Neural cell (in vitro differentiated cells): ENCODE measurements around the gene FAM170B. TPM values are rescaled to one million over a fixed set of nuclear protein-coding genes. Genes with fewer than 3 reads are reported as not detected.

Experiments used
- H2AFZ ChIP-seq: fragments of 200-600, 300-800 bp; sonication (generic), shearing (Covaris generic); 2 replicates; pipeline ENCODE4 v1.6.0; 2014; ENCODE audit warnings: low read depth, mild to moderate bottlenecking, antibody characterized with exemption, low read length, moderate library complexity
- H3F3A ChIP-seq: fragments of 200-600 bp; shearing (Covaris generic); 2 replicates; pipeline ENCODE4 v1.6.1; 2016; ENCODE audit warnings: mild to moderate bottlenecking, moderate library complexity, mixed read lengths, antibody characterized with exemption, low read length; ENCODE audit not compliant: insufficient read depth, poor library complexity, severe bottlenecking
- H3K27ac ChIP-seq: fragments of 200-600, 300-800 bp; sonication (generic), shearing (Covaris generic); 2 replicates; pipeline ENCODE4 v1.5.1; 2014; ENCODE audit warnings: mild to moderate bottlenecking, low read length, moderate library complexity
- H3K27me3 ChIP-seq: fragments of 300-800, 200-600 bp; sonication (generic), shearing (Covaris generic); 2 replicates; pipeline ENCODE4 v1.6.0; 2014; ENCODE audit warnings: mild to moderate bottlenecking, low read depth, low read length, moderate library complexity; ENCODE audit not compliant: insufficient read depth
- H3K36me3 ChIP-seq: fragments of 300-800, 200-600 bp; sonication (generic), shearing (Covaris generic); 2 replicates; pipeline ENCODE4 v1.5.1; 2014; ENCODE audit warnings: mild to moderate bottlenecking, antibody characterized with exemption, low read length, moderate library complexity; ENCODE audit not compliant: insufficient read depth
- H3K4me2 ChIP-seq: fragments of 300-800, 200-600 bp; sonication (generic), shearing (Covaris generic); 2 replicates; pipeline ENCODE4 v1.6.0; 2014; ENCODE audit warnings: mild to moderate bottlenecking, low read length
- H3K4me3 ChIP-seq: fragments of 300-800, 200-600 bp; sonication (generic), shearing (Covaris generic); 2 replicates; pipeline ENCODE4 v1.5.1; 2014; ENCODE audit warnings: mild to moderate bottlenecking, low read length, moderate library complexity
- H3K79me2 ChIP-seq: fragments of 200-600 bp; shearing (Covaris generic); replicated peaks from 2 replicates; pipeline ENCODE4 v1.6.0; 2014; ENCODE audit warnings: mild to moderate bottlenecking, low read length, moderate library complexity; ENCODE audit not compliant: insufficient read depth
- H3K9ac ChIP-seq: fragments of 300-800, 200-600 bp; sonication (generic), shearing (Covaris generic); 2 replicates; pipeline ENCODE4 v1.6.1; 2016; ENCODE audit warnings: mild to moderate bottlenecking, low read length, mixed read lengths
- H3K9me2 ChIP-seq: fragments of 200-600 bp; shearing (Covaris generic); 2 replicates; pipeline ENCODE4 v1.6.1; 2016; ENCODE audit warnings: mild to moderate bottlenecking, low read length, mixed read lengths; ENCODE audit not compliant: insufficient read depth
- H3K9me3 ChIP-seq: fragments of 200-600, 300-800 bp; sonication (generic), shearing (Covaris generic); 2 replicates; pipeline ENCODE4 v1.6.1; 2016; ENCODE audit warnings: mild to moderate bottlenecking, mixed run types, low read length, moderate library complexity, mixed read lengths
- H4K20me1 ChIP-seq: fragments of 200-600 bp; shearing (Covaris generic); 2 replicates; pipeline ENCODE4 v1.6.1; 2016; ENCODE audit warnings: mild to moderate bottlenecking, mixed run types; ENCODE audit not compliant: insufficient read depth
- EP300 ChIP-seq: fragments of 450-650 bp; conservative IDR thresholded peaks from 2 replicates; pipeline ENCODE4 v1.6.1; 2014; ENCODE audit warnings: antibody characterized with exemption, mild to moderate bottlenecking, moderate library complexity; ENCODE audit not compliant: poor library complexity, severe bottlenecking
- EZH2 ChIP-seq: fragments of 200-600, 300-800 bp; shearing (Covaris generic), sonication (generic); IDR thresholded peaks from 2 replicates; pipeline ENCODE4 v1.6.1; 2014; ENCODE audit warnings: antibody characterized with exemption, low read length, borderline replicate concordance, mild to moderate bottlenecking; ENCODE audit not compliant: insufficient read depth, poor library complexity, severe bottlenecking
- MXI1 ChIP-seq: fragments of 450-650 bp; conservative IDR thresholded peaks from 2 replicates; pipeline ENCODE4 v1.6.1; 2014; ENCODE audit warnings: antibody characterized with exemption, mild to moderate bottlenecking; ENCODE audit not compliant: poor library complexity, severe bottlenecking
- POLR2AphosphoS5 ChIP-seq: IDR thresholded peaks from 2 replicates; pipeline ENCODE4 v1.6.1; 2012
- RAD21 ChIP-seq: fragments of 450-650 bp; conservative IDR thresholded peaks from 2 replicates; pipeline ENCODE4 v1.6.1; 2014; ENCODE audit warnings: antibody characterized with exemption, mild to moderate bottlenecking, moderate library complexity
- SMC3 ChIP-seq: fragments of 450-650 bp; conservative IDR thresholded peaks from 2 replicates; pipeline ENCODE4 v1.6.1; 2014; ENCODE audit warnings: antibody characterized with exemption, mild to moderate bottlenecking, moderate library complexity; ENCODE audit not compliant: poor library complexity
- TAF1 ChIP-seq: IDR thresholded peaks from 2 replicates; pipeline ENCODE4 v1.6.1; 2012; ENCODE audit warnings: low read depth
- polyA plus RNA-seq: library from polyadenylated mRNA; depleted of rRNA; stranded (reverse); fragments of >200 nt; gene quantifications from 2 replicates; pipeline ENCODE4 v1.2.3, GENCODE V29; 2014
- TF ChIP-seq, protein P1 (sequence below): IDR thresholded peaks from 2 replicates; pipeline ENCODE4 v1.6.1; 2012; ENCODE audit warnings: borderline replicate concordance
- TF ChIP-seq, protein P2 (sequence below): fragments of 450-650 bp; IDR thresholded peaks from 2 replicates; pipeline ENCODE4 v1.5.1; 2014; ENCODE audit warnings: antibody characterized with exemption, mild to moderate bottlenecking, moderate library complexity; ENCODE audit not compliant: poor library complexity, severe bottlenecking

Gene FAM170B
- polyA plus RNA-seq, 1 donor from 2014 or later: not detected

GRCh38 chr10:49112098-49112497, 21.7 kb downstream of the FAM170B start:
- Histone ChIP-seq H3K4me3 (no peak overlapping the region), H4K20me1 (no peaks in the 10 kb centered on the region), H2AFZ (no peak overlapping the region), H3K36me3 (no peaks in the 10 kb centered on the region), H3K9me2 (no peaks in the 10 kb centered on the region), H3F3A (no peaks in the 10 kb centered on the region), H3K4me2 (no peak overlapping the region), H3K27me3 (peaks cover 8% of the 10 kb centered on the region), H3K79me2 (no peaks in the 10 kb centered on the region), H3K27ac (no peak overlapping the region), H3K9me3 (no peaks in the 10 kb centered on the region), H3K9ac (no peak overlapping the region)
- TF ChIP-seq MXI1: no peak
- no peak for TF ChIP-seq EP300
- TF ChIP-seq POLR2AphosphoS5: no peak
- TF ChIP-seq, protein P1, sequence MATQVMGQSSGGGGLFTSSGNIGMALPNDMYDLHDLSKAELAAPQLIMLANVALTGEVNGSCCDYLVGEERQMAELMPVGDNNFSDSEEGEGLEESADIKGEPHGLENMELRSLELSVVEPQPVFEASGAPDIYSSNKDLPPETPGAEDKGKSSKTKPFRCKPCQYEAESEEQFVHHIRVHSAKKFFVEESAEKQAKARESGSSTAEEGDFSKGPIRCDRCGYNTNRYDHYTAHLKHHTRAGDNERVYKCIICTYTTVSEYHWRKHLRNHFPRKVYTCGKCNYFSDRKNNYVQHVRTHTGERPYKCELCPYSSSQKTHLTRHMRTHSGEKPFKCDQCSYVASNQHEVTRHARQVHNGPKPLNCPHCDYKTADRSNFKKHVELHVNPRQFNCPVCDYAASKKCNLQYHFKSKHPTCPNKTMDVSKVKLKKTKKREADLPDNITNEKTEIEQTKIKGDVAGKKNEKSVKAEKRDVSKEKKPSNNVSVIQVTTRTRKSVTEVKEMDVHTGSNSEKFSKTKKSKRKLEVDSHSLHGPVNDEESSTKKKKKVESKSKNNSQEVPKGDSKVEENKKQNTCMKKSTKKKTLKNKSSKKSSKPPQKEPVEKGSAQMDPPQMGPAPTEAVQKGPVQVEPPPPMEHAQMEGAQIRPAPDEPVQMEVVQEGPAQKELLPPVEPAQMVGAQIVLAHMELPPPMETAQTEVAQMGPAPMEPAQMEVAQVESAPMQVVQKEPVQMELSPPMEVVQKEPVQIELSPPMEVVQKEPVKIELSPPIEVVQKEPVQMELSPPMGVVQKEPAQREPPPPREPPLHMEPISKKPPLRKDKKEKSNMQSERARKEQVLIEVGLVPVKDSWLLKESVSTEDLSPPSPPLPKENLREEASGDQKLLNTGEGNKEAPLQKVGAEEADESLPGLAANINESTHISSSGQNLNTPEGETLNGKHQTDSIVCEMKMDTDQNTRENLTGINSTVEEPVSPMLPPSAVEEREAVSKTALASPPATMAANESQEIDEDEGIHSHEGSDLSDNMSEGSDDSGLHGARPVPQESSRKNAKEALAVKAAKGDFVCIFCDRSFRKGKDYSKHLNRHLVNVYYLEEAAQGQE: no peak
- TF ChIP-seq EZH2: no peak
- no peak for TF ChIP-seq TAF1
- TF ChIP-seq SMC3: no peak
- TF ChIP-seq RAD21: no peak
- TF ChIP-seq, protein P2, sequence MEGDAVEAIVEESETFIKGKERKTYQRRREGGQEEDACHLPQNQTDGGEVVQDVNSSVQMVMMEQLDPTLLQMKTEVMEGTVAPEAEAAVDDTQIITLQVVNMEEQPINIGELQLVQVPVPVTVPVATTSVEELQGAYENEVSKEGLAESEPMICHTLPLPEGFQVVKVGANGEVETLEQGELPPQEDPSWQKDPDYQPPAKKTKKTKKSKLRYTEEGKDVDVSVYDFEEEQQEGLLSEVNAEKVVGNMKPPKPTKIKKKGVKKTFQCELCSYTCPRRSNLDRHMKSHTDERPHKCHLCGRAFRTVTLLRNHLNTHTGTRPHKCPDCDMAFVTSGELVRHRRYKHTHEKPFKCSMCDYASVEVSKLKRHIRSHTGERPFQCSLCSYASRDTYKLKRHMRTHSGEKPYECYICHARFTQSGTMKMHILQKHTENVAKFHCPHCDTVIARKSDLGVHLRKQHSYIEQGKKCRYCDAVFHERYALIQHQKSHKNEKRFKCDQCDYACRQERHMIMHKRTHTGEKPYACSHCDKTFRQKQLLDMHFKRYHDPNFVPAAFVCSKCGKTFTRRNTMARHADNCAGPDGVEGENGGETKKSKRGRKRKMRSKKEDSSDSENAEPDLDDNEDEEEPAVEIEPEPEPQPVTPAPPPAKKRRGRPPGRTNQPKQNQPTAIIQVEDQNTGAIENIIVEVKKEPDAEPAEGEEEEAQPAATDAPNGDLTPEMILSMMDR: no peak

DNA sequence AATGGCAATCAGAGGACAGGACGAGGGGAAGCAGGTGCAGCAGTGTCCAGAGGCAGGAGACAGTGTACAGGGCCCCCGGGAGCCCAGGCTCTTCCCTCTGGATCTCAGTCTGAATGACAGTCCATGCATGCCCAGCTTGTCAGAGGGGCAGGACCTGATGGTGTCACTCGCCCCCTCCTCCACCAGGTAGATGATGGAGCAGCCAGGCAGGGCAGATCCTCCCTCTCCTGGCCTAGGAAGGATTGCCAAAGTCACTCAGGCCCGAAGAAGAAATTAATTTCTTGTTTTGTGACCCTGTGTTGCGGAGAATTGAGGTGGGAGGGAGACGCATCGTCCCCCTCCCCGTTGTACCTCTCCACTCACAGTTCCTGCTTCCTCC, 22.5 kb downstream of the FAM170B start:
- no peak overlapping the region for H3K9ac ChIP-seq
- H3K79me2 ChIP-seq: no peaks in the 10 kb centered on the region
- no peaks in the 10 kb centered on the region for H3K36me3 ChIP-seq
- no peaks in the 10 kb centered on the region for H3F3A ChIP-seq
- H3K4me3 ChIP-seq: no peak overlapping the region
- no peaks in the 10 kb centered on the region for H3K9me3 ChIP-seq
- H3K4me2 ChIP-seq: no peak overlapping the region
- no peak overlapping the region for H3K27ac ChIP-seq
- H4K20me1 ChIP-seq: no peaks in the 10 kb centered on the region
- H3K27me3 ChIP-seq: peaks cover 8% of the 10 kb centered on the region
- H2AFZ ChIP-seq: no peak overlapping the region
- no peaks in the 10 kb centered on the region for H3K9me2 ChIP-seq
- TF ChIP-seq RAD21 (no peak), MXI1 (no peak)

DNA sequence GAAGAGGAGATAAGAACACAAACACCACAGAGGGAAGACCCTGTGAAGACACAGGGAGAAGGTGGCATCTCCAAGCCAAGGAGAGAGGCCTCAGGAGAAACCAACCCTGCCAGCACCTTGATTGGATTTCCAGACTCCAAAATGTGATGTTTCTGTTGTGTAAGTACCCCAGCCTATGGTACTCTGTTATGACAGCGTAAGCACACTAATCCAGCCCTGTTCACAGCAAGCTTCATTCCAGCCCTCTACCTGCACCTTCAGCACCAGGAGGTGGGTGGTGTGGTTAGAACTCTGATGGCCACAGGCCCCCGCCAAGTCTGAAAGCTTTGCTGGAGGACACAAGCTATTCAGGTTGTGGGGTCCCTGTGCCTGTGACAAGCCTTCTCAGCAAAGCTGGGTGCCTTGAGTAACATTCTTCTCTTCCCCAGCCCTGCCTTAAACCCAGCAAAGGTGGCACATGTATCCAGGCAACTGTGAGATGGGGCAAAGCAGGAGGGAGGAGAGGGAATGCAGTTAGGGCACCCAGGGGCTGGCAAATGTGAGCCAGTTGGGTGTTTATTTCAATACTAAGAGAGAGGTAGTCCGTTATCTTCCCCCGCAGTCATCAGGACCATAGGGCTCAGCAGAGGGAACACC, 23.0 kb downstream of the FAM170B start:
- no peak overlapping the region for H3K27ac ChIP-seq
- no peaks in the 10 kb centered on the region for H3K36me3 ChIP-seq
- H4K20me1 ChIP-seq: no peaks in the 10 kb centered on the region
- H3K9me3 ChIP-seq: no peaks in the 10 kb centered on the region
- H3F3A ChIP-seq: no peaks in the 10 kb centered on the region
- TF ChIP-seq POLR2AphosphoS5 (no peak), SMC3 (no peak), MXI1 (no peak), EZH2 (no peak), TAF1 (no peak), EP300 (no peak), RAD21 (no peak)
- TF ChIP-seq, protein P1: no peak
- TF ChIP-seq, protein P2: no peak
- no peaks in the 10 kb centered on the region for H3K9me2 ChIP-seq
- H3K79me2 ChIP-seq: no peaks in the 10 kb centered on the region
- no peak overlapping the region for H3K9ac ChIP-seq
- H3K4me3 ChIP-seq: no peak overlapping the region
- peaks cover 8% of the 10 kb centered on the region for H3K27me3 ChIP-seq
- H2AFZ ChIP-seq: no peak overlapping the region
- no peak overlapping the region for H3K4me2 ChIP-seq
